Measurements from ENCODE around the gene GLDC.

DNA sequence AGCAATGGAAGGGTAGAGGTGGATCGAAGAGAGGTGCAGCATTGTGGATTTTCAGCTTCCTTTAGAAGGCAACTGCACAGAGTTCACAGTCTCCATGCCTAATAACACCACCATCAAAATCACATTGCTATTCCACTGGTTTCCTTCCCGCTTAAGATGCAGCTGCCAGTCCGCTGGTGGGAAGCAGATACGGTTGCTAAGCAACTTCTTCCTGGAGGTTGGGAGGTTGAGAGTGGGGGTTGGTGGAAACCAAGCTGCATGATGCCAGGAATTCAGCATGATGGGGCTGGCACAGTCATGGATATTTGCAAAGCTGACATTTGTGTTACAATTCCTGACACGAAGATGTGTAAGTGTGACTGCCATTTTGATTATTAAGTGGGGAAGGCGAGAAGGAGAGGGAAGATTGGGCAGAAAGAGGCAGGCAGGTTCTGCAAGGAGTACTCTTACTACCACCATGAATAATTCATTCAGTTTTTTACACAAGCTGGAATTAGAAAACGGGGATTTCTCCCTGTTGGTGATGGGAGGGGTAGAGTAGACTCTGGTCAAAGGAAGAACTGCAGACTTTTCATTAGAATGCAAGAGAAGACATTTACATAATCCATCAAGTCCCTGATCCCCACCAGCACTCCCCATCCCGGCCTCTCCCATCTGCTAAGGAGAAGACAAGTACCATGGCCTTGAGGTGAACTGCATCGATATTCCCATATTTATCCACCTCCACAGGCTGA lies 87.5 kb downstream of the GLDC start:
- no peak for TF ChIP-seq CTCF (IDR thresholded peaks at IDR 0.05; ENCODE audit: insufficient read depth, low read length)
- no peak for TF ChIP-seq POLR2AphosphoS5 (IDR thresholded peaks at IDR 0.05; ENCODE audit: low read depth)
- TF ChIP-seq, protein P1, sequence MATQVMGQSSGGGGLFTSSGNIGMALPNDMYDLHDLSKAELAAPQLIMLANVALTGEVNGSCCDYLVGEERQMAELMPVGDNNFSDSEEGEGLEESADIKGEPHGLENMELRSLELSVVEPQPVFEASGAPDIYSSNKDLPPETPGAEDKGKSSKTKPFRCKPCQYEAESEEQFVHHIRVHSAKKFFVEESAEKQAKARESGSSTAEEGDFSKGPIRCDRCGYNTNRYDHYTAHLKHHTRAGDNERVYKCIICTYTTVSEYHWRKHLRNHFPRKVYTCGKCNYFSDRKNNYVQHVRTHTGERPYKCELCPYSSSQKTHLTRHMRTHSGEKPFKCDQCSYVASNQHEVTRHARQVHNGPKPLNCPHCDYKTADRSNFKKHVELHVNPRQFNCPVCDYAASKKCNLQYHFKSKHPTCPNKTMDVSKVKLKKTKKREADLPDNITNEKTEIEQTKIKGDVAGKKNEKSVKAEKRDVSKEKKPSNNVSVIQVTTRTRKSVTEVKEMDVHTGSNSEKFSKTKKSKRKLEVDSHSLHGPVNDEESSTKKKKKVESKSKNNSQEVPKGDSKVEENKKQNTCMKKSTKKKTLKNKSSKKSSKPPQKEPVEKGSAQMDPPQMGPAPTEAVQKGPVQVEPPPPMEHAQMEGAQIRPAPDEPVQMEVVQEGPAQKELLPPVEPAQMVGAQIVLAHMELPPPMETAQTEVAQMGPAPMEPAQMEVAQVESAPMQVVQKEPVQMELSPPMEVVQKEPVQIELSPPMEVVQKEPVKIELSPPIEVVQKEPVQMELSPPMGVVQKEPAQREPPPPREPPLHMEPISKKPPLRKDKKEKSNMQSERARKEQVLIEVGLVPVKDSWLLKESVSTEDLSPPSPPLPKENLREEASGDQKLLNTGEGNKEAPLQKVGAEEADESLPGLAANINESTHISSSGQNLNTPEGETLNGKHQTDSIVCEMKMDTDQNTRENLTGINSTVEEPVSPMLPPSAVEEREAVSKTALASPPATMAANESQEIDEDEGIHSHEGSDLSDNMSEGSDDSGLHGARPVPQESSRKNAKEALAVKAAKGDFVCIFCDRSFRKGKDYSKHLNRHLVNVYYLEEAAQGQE (IDR thresholded peaks at IDR 0.05; ENCODE audit: insufficient replicate concordance, low read depth) = no peak
